ENCODE data around the gene ZNF582. TPM values are rescaled to one million over a fixed set of nuclear protein-coding genes. Genes with fewer than 3 reads are reported as not detected.

The ZNF582 gene
- total RNA-seq, 1 donor from 2014 or later = 4.3 TPM

DNA sequence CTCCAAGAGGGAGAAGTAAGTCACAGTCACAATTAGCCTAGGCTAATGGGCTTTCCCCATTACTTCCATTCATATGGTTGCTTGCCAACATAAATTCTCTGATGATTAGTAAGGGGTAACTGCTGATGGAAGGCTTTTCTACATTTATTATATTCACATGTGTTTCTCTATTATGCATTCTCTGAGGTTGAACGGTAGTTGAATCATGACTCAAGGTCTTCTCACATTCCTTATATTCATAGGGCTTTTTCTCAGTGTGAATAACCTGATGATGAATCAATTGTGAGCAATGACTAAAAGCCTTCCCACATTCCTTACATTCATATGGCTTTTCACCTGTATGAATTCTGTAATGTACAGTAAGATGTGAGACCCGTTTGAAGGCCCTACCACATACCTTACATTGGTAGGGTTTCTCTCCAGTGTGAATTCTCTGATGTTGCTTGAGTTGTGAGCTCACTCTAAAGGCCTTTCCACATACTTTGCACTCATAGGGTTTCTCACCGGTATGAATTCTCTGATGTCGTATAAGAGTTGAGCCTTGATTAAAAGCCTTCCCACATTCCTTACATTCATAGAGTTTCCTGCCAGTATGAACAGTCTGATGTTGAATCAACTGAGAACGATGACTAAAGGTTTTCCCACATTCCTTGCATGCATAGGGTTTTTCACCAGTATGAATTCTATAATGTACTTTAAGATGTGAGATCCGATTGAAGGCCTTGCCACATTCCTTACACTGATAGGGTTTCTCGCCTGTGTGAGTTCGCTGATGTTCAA, 9.3 kb downstream of the ZNF582 start:
- no peak overlapping the region for H3K4me3 ChIP-seq
- intact Hi-C loops (cut with DNase I) = no loop called here
- no peaks in the 10 kb centered on the region for H3K4me1 ChIP-seq
- no peaks in the 10 kb centered on the region for H3K27me3 ChIP-seq (ENCODE audit: low read depth)
- TF ChIP-seq, protein P1, sequence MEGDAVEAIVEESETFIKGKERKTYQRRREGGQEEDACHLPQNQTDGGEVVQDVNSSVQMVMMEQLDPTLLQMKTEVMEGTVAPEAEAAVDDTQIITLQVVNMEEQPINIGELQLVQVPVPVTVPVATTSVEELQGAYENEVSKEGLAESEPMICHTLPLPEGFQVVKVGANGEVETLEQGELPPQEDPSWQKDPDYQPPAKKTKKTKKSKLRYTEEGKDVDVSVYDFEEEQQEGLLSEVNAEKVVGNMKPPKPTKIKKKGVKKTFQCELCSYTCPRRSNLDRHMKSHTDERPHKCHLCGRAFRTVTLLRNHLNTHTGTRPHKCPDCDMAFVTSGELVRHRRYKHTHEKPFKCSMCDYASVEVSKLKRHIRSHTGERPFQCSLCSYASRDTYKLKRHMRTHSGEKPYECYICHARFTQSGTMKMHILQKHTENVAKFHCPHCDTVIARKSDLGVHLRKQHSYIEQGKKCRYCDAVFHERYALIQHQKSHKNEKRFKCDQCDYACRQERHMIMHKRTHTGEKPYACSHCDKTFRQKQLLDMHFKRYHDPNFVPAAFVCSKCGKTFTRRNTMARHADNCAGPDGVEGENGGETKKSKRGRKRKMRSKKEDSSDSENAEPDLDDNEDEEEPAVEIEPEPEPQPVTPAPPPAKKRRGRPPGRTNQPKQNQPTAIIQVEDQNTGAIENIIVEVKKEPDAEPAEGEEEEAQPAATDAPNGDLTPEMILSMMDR (IDR thresholded peaks at IDR 0.05) = no peak
- DNase-seq (no peak), ATAC-seq (no peak)
- peaks cover 13% of the 10 kb centered on the region for H3K36me3 ChIP-seq
- H3K9me3 ChIP-seq = peaks cover 76% of the 10 kb centered on the region
- H3K27ac ChIP-seq = no peak overlapping the region

DNA sequence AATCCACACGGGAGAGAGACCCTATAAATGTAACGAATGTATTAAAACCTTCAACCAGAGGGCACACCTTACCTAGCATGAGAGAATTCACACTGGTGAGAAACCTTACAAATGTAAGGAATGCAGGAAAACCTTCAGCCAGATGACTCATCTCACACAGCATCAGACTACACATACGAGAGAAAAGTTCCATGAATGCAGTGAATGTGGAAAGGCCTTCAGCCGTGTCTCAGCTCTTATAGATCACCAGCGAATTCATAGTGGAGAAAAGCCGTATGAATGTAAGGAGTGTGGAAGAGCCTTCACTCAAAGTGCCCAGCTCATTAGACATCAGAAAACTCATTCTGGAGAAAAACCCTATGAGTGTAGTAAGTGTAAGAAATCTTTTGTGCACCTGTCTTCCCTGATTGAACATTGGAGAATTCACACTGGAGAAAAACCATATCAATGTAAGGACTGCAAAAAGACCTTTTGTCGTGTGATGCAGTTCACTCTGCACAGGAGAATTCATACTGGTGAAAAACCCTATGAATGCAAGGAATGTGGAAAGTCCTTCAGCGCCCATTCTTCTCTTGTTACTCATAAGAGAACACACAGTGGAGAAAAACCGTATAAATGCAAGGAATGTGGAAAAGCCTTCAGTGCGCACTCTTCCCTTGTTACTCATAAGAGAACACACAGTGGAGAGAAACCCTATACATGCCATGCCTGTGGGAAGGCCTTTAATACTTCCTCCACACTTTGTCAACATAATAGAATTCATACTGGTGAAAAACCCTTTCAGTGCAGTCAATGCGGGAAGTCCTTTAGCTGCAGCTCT, 16.0 kb downstream of the ZNF582 start:
- ATAC-seq (no peak), DNase-seq (no peak)
- Histone ChIP-seq H3K9me3 (peaks cover 71% of the 10 kb centered on the region), H3K4me1 (no peaks in the 10 kb centered on the region), H3K27ac (no peak overlapping the region), H3K36me3 (peaks cover 51% of the 10 kb centered on the region), H3K27me3 (ENCODE audit: low read depth) (no peaks in the 10 kb centered on the region), H3K4me3 (no peak overlapping the region)
- TF ChIP-seq, protein P1 (IDR thresholded peaks at IDR 0.05) = no peak
- intact Hi-C loops (cut with DNase I) = no loop called here

GRCh38 chr19:56372281-56372680, 21.1 kb downstream of the ZNF582 start:
- peaks cover 38% of the 10 kb centered on the region for H3K36me3 ChIP-seq
- no peak for ATAC-seq

DNA sequence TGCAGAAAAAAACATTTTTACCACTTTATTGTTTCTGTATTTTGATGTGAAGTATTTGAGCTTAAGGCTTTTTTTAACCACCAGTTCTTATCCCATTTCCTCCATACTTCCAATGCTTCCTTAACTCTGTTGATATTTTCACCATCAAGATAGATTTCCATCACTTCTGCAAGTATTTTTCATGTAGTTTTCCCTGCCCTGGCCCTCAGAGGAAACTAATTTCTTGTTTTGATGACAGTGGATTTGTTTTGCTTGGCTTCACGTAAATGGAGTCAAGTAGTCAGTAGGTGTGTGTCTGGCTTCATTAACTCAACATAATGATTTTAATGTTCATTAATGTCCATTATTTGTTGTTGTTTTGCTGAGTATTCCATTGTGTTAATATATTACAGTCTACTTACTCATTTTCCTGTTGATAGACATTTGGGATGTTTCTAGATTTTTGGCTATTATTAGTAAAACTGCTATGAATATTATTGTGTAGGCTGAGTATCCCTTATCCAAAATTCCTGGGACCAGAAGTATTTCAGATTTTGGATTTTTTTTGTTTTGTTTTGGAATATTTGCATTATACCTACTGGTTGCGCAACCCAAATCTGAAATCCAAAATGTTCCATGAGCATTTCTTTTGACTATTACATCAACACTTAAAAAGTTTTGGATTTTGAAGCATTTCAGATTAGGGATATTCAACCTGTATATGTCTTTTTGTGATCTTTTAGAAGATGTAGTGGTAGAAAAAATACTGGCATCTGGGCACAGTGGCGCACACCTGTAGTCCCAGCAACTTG, 23.3 kb downstream of the ZNF582 start:
- DNase-seq (no peak), ATAC-seq (no peak)
- Histone ChIP-seq H3K4me1 (peaks cover 10% of the 10 kb centered on the region), H3K27ac (no peak overlapping the region), H3K36me3 (peaks cover 22% of the 10 kb centered on the region), H3K4me3 (no peak overlapping the region), H3K9me3 (peaks cover 4% of the 10 kb centered on the region), H3K27me3 (ENCODE audit: low read depth) (no peaks in the 10 kb centered on the region)
- TF ChIP-seq, protein P1 (IDR thresholded peaks at IDR 0.05) = no peak
- intact Hi-C loops (cut with DNase I) = no loop called here

More at GRCh38 chr19:56372281-56372680, 21.1 kb downstream of the ZNF582 start:
- no peak for DNase-seq
- peaks cover 10% of the 10 kb centered on the region for H3K4me1 ChIP-seq
- H3K27me3 ChIP-seq (ENCODE audit: low read depth) = no peaks in the 10 kb centered on the region
- H3K9me3 ChIP-seq = peaks cover 23% of the 10 kb centered on the region
- no peak overlapping the region for H3K4me3 ChIP-seq
- H3K27ac ChIP-seq = no peak overlapping the region
- intact Hi-C loops (cut with DNase I) = no loop called here
- TF ChIP-seq, protein P1 (IDR thresholded peaks at IDR 0.05) = no peak
